ENCODE data around the gene UCN3. TPM values are rescaled to one million over a fixed set of nuclear protein-coding genes. Genes with fewer than 3 reads are reported as not detected.

Gene UCN3
- total and polyA plus RNA-seq, 7 donors = 3.9 TPM; not detected in 5

DNA sequence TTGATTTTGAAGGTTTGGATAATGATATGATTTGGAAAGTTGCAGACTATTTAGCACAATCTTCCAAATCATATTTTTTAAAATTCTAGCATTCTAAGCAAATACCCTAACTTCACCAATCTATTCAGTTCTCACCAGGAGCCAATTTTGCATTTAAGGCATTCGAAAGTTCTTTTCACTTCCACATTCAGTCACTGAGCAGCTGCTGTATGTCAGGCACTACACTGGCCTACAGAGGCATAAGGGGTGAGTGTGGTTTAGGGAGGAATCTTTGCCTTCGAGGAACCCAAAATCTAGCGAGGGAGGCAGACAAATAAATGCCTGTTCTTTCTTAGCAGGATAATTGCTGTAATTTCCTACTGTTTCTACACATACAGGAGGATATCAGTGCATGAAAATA lies 10.7 kb upstream of the UCN3 start:
- 55 to 74% methylated on average over 3 of the region's 3 CpGs for WGBS, 2 donors
- Histone ChIP-seq H3K9me3 (no peaks in the 10 kb centered on the region), H3K27me3 (peaks cover 0 to 15% (median 0%) of the 10 kb centered on the region in 3 donors), H3K4me1 (no peaks in the 10 kb centered on the region), H3K27ac (no peak overlapping the region), H3K4me3 (no peak overlapping the region), H3K36me3 (no peaks in the 10 kb centered on the region)
- TF ChIP-seq POLR2AphosphoS5 (IDR thresholded peaks at IDR 0.05) (no peak), EP300 (IDR thresholded peaks at IDR 0.05) (no peak), POLR2A (IDR thresholded peaks at IDR 0.05) (no peak)
- TF ChIP-seq, protein P1, sequence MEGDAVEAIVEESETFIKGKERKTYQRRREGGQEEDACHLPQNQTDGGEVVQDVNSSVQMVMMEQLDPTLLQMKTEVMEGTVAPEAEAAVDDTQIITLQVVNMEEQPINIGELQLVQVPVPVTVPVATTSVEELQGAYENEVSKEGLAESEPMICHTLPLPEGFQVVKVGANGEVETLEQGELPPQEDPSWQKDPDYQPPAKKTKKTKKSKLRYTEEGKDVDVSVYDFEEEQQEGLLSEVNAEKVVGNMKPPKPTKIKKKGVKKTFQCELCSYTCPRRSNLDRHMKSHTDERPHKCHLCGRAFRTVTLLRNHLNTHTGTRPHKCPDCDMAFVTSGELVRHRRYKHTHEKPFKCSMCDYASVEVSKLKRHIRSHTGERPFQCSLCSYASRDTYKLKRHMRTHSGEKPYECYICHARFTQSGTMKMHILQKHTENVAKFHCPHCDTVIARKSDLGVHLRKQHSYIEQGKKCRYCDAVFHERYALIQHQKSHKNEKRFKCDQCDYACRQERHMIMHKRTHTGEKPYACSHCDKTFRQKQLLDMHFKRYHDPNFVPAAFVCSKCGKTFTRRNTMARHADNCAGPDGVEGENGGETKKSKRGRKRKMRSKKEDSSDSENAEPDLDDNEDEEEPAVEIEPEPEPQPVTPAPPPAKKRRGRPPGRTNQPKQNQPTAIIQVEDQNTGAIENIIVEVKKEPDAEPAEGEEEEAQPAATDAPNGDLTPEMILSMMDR (IDR thresholded peaks at IDR 0.05) = no peak
- intact Hi-C loops (cut with DNase I) = no loop called here
- no peak for DNase-seq

DNA sequence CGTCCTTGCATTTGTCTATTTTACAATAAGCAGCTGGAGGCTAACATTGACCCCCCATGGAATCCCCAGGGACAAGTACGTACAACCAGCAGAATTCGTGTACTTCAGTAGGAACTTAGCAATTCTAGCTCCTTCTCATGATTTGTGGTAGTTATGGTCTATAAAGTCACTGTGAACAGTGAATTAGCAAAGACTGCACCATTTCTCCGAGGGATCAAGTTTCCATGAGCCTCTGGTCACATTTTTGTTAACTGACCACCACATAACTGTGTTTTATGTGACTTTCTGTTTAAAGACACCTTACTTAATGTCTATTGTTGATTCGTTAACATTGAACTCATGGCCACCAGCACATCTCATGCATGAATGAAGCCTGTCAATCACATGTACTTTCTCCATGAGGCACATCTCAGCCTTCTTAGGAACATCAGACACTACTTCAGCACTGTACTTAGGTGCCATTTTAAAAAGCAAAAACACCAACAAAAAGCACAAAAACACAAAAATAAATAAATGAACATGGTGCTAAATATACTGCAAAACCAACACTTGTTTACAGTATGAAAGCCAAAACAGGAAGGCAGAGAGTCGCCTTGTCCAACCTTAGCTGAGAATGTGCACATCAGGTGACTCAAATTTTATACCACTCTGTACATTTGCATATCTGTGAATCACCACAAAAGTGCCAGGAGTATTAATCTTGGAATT lies 9.0 kb upstream of the UCN3 start:
- 83 to 90% methylated on average over 6 of the region's 6 CpGs for WGBS, 2 donors
- TF ChIP-seq POLR2AphosphoS5 (IDR thresholded peaks at IDR 0.05) = no peak
- TF ChIP-seq, protein P1 (IDR thresholded peaks at IDR 0.05) = no peak
- no peak for TF ChIP-seq EP300 (IDR thresholded peaks at IDR 0.05)
- TF ChIP-seq POLR2A (IDR thresholded peaks at IDR 0.05) = no peak
- Histone ChIP-seq H3K4me3 (no peak overlapping the region), H3K27ac (no peak overlapping the region), H3K36me3 (no peaks in the 10 kb centered on the region), H3K9me3 (no peaks in the 10 kb centered on the region), H3K4me1 (no peaks in the 10 kb centered on the region), H3K27me3 (peaks cover 0 to 20% (median 0%) of the 10 kb centered on the region in 3 donors)
- intact Hi-C loops (cut with DNase I) = no loop called here
- no peak for DNase-seq

DNA sequence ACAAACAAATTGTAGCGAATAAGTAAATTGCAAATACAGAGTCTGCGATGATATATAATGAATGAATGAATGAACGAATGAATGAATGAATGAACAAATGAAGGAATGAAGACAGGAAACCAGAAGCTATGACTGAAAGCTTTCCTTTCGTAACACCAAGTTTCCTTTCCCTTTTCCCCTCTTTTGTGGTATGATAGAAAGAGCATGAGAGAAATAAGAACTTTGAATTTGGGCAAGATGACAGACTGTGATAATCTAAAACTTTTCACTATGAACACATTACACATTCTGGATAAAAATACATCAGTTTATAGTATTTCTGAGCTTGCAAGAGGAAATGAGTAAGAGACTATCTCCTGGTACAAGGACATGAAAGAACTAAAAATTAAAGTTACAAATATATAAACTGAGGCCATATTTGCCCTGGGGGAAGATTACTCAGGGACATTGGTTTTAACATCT lies 8.4 kb upstream of the UCN3 start:
- Histone ChIP-seq H3K27me3 (peaks cover 0 to 20% (median 0%) of the 10 kb centered on the region in 3 donors), H3K4me3 (no peak overlapping the region), H3K9me3 (no peaks in the 10 kb centered on the region), H3K4me1 (no peaks in the 10 kb centered on the region), H3K27ac (no peak overlapping the region), H3K36me3 (no peaks in the 10 kb centered on the region)
- 86 to 87% methylated on average over 4 of the region's 4 CpGs for WGBS, 2 donors
- TF ChIP-seq POLR2AphosphoS5 (IDR thresholded peaks at IDR 0.05) (no peak), EP300 (IDR thresholded peaks at IDR 0.05) (no peak), POLR2A (IDR thresholded peaks at IDR 0.05) (no peak)
- TF ChIP-seq, protein P1 (IDR thresholded peaks at IDR 0.05) = no peak
- no peak for DNase-seq
- intact Hi-C loops (cut with DNase I) = no loop called here

DNA sequence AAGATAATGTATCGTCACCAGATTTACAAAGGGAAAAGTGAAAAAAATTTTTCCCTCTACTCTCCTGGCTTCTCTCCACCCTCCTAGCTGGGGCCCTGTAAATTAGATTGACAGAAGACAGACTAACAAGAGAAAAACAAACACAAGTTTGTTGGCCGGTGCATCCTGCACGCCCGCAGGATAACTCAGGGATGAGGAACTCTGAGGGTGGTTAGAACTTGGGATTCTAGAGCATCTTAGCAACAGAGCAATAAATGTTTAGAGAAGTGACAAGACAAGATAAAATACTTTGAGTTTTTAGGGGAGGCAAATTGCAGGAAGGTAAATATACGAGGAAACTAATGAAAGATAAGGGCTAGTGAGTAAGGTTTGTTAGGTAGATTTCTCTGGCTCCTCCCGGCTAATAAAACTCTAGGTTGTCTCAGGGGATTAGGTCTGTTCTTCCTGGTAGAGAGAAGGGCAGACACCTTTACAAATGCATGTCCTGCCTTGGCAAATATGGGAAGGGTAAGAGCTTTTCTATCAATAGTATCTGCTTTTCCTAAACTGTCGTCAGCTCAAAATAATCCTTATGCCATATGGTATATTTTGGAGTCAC lies 4.3 kb upstream of the UCN3 start:
- Histone ChIP-seq H3K27me3 (peaks cover 0 to 45% (median 10%) of the 10 kb centered on the region in 3 donors), H3K27ac (no peak overlapping the region), H3K36me3 (no peaks in the 10 kb centered on the region), H3K4me3 (no peak overlapping the region), H3K4me1 (no peaks in the 10 kb centered on the region), H3K9me3 (no peaks in the 10 kb centered on the region)
- WGBS, 2 donors = 11 to 47% methylated on average over 7 of the region's 7 CpGs
- no peak for DNase-seq
- intact Hi-C loops (cut with DNase I) = no loop called here
- TF ChIP-seq EP300 (IDR thresholded peaks at IDR 0.05) (no peak), POLR2A (IDR thresholded peaks at IDR 0.05) (no peak), POLR2AphosphoS5 (IDR thresholded peaks at IDR 0.05) (no peak)
- TF ChIP-seq, protein P1 (IDR thresholded peaks at IDR 0.05) = no peak

Measured in sigmoid colon (tissue), 7 donors.